ACC112 (cell line): ENCODE data around the gene R3HDM2.
"Not testable (repeated sequence)": the region's sequence is repeated elsewhere in the genome, so short reads cannot be mapped to it uniquely, and the experiment has no call there.

Source experiments
- H2AFZ ChIP-seq: fragments of 200-600 bp; sonication (generic); one replicate; pipeline ENCODE4 v1.6.0; 2017; ENCODE audit warnings: antibody characterized with exemption, low read length; ENCODE audit not compliant: unreplicated experiment
- H3K27ac ChIP-seq: fragments of 200-600 bp; sonication (generic); 2 replicates; pipeline ENCODE4 v1.5.1; 2014; ENCODE audit warnings: low read depth, mild to moderate bottlenecking, antibody characterized with exemption, low read length, moderate library complexity
- H3K27me3 ChIP-seq: fragments of 200-600 bp; sonication (generic); 2 replicates; pipeline ENCODE4 v1.6.1; 2014; ENCODE audit warnings: mild to moderate bottlenecking, antibody characterized with exemption, low read length, moderate library complexity, mixed read lengths; ENCODE audit not compliant: insufficient read depth
- H3K36me3 ChIP-seq: fragments of 200-600 bp; sonication (generic); 2 replicates; pipeline ENCODE4 v1.6.1; 2016; ENCODE audit warnings: mild to moderate bottlenecking, antibody characterized with exemption, low read length, moderate library complexity, mixed read lengths; ENCODE audit not compliant: insufficient read depth
- H3K4me1 ChIP-seq: fragments of 200-600 bp; sonication (generic); one replicate; pipeline ENCODE4 v1.6.1; 2016; ENCODE audit warnings: low read length, mixed read lengths; ENCODE audit not compliant: insufficient read depth, unreplicated experiment, control insufficient read depth
- H3K4me3 ChIP-seq: fragments of 200-600 bp; sonication (generic); 2 replicates; pipeline ENCODE4 v1.5.1; 2014; ENCODE audit warnings: mild to moderate bottlenecking, low read depth, low read length
- H3K79me2 ChIP-seq: fragments of 200-600 bp; sonication (generic); one replicate; pipeline ENCODE4 v1.6.0; 2016; ENCODE audit warnings: low read length; ENCODE audit not compliant: control insufficient read depth, unreplicated experiment, insufficient read depth

Gene R3HDM2

GRCh38 chr12:57450057-57450456, 19.2 kb upstream of the R3HDM2 start:
- peaks cover 9% of the 10 kb centered on the region for H3K4me1 ChIP-seq
- no peak overlapping the region for H2AFZ ChIP-seq
- H3K27ac ChIP-seq: no peak overlapping the region
- H3K27me3 ChIP-seq: no peaks in the 10 kb centered on the region
- no peak overlapping the region for H3K4me3 ChIP-seq
- no peaks in the 10 kb centered on the region for H3K36me3 ChIP-seq
- no peaks in the 10 kb centered on the region for H3K79me2 ChIP-seq

DNA sequence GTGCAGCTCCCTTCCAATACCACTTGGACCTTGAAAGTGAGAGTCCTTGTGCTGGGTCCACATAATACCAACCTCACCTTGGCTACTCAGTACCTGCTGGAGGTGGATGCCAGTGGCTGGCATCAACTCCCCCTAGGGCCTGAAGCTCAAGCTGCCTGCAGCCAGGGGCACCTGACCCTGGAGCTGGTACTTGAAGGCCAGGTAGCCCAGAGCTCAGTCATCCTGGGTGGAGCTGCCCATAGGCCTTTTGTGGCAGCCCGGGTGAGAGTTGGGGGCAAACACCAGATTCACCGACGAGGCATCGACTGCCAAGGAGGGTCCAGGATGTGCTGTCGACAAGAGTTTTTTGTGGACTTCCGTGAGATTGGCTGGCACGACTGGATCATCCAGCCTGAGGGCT, 18.5 kb upstream of the R3HDM2 start:
- Histone ChIP-seq H3K36me3 (no peaks in the 10 kb centered on the region), H3K27me3 (no peaks in the 10 kb centered on the region), H3K79me2 (no peaks in the 10 kb centered on the region), H3K4me3 (no peak overlapping the region), H3K4me1 (peaks cover 6% of the 10 kb centered on the region), H2AFZ (no peak overlapping the region), H3K27ac (no peak overlapping the region)

DNA sequence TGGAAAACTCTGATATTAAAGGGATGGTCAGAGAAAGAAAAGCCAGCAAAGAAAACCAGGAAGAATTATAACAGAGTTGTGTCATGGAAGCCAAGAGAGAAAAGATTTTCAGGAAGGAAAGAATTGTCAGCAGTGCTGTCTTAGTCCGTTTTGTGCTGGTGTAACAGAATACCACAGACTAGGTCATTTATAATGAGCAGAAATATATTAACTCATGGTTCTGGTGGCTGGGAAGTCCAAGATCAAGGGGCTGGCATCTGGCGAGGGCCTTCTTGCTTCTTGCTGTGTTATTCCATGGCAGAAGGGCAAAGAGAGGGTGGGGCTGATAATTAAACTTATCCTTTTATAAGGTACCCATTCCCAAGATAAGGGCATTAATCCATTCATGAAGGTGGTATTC, 17.8 kb upstream of the R3HDM2 start:
- Histone ChIP-seq H3K36me3 (no peaks in the 10 kb centered on the region), H2AFZ (no peak overlapping the region), H3K4me3 (no peak overlapping the region), H3K27me3 (no peaks in the 10 kb centered on the region), H3K27ac (no peak overlapping the region), H3K4me1 (peaks cover 6% of the 10 kb centered on the region), H3K79me2 (no peaks in the 10 kb centered on the region)

GRCh38 chr12:57446292-57446960, 15.6 kb upstream of the R3HDM2 start:
- no peaks in the 10 kb centered on the region for H3K79me2 ChIP-seq
- no peak overlapping the region for H3K4me3 ChIP-seq
- no peaks in the 10 kb centered on the region for H3K4me1 ChIP-seq
- H3K27me3 ChIP-seq: no peaks in the 10 kb centered on the region
- H3K36me3 ChIP-seq: no peaks in the 10 kb centered on the region
- no peak overlapping the region for H3K27ac ChIP-seq
- no peak overlapping the region for H2AFZ ChIP-seq

GRCh38 chr12:57444744-57445143, 13.9 kb upstream of the R3HDM2 start:
- H3K27me3 ChIP-seq: no peaks in the 10 kb centered on the region
- H3K4me1 ChIP-seq: no peaks in the 10 kb centered on the region
- H3K36me3 ChIP-seq: no peaks in the 10 kb centered on the region
- no peak overlapping the region for H2AFZ ChIP-seq
- no peaks in the 10 kb centered on the region for H3K79me2 ChIP-seq
- H3K4me3 ChIP-seq: no peak overlapping the region
- no peak overlapping the region for H3K27ac ChIP-seq

GRCh38 chr12:57444337-57444736, 13.5 kb upstream of the R3HDM2 start:
- H3K4me1 ChIP-seq, H2AFZ ChIP-seq, H3K4me3 ChIP-seq, H3K27me3 ChIP-seq, H3K79me2 ChIP-seq, H3K36me3 ChIP-seq, H3K27ac ChIP-seq: not testable (repeated sequence)

GRCh38 chr12:57441846-57442427, 11.1 kb upstream of the R3HDM2 start:
- no peaks in the 10 kb centered on the region for H3K36me3 ChIP-seq
- H3K27ac ChIP-seq: no peak overlapping the region
- H3K79me2 ChIP-seq: no peaks in the 10 kb centered on the region
- no peak overlapping the region for H2AFZ ChIP-seq
- H3K4me3 ChIP-seq: no peak overlapping the region
- H3K4me1 ChIP-seq: no peaks in the 10 kb centered on the region
- H3K27me3 ChIP-seq: no peaks in the 10 kb centered on the region

- not testable (repeated sequence) for H3K27me3 ChIP-seq, H2AFZ ChIP-seq, H3K27ac ChIP-seq, H3K4me1 ChIP-seq, H3K4me3 ChIP-seq, H3K36me3 ChIP-seq, H3K79me2 ChIP-seq
These were observed 10.6 kb upstream of the R3HDM2 start for GRCh38 chr12:57441393-57441792.

DNA sequence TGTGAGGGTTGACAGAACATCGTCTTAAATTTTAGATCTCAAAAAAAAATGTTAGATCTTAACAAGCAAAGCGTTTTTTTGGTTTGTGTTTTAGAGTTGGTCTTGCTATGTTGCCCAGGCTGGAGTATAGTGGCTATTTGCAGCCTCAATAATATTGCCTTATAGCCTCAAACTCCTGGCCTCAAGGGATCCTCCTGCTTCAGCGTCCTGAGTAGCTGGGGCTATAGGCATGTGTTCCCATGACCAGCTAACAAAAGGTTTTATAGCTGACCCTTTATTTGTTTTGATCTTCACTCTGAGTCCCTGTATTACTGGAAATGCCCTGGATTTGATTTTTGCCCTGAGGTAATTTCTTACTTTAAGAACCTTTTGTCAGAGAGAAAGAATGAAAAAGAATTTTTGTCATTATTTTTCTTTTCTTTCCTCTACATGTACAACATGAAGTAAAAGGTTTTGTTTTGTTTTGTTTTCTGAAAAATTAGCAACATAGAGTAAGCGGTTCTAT, 9.0 kb upstream of the R3HDM2 start:
- Histone ChIP-seq H3K4me1 (no peaks in the 10 kb centered on the region), H3K27ac (no peak overlapping the region), H3K4me3 (no peak overlapping the region), H3K27me3 (no peaks in the 10 kb centered on the region), H3K36me3 (no peaks in the 10 kb centered on the region), H3K79me2 (no peaks in the 10 kb centered on the region), H2AFZ (no peak overlapping the region)

DNA sequence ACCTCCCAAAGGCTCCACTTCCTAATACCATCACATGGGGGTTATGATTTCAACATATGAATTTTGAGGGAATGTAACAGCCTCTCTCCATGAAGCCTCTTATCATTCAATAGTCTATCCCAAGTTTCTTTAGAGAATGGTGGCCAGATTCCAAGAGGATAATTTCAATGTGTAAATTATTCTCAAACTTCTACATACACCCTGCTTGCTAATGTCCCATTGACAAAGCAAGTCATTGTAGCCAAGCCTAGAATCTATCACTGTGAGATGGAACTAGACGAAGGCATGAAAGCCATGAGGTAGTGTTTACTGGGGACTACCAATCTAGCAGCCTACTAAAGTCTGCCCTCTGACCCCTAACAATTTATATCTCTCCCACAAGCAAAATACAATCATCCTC, 7.6 kb upstream of the R3HDM2 start:
- Histone ChIP-seq H3K4me3 (no peak overlapping the region), H3K79me2 (no peaks in the 10 kb centered on the region), H3K36me3 (no peaks in the 10 kb centered on the region), H3K27ac (no peak overlapping the region), H3K4me1 (no peaks in the 10 kb centered on the region), H3K27me3 (no peaks in the 10 kb centered on the region), H2AFZ (no peak overlapping the region)

GRCh38 chr12:57435293-57435692, 4.5 kb upstream of the R3HDM2 start:
- no peaks in the 10 kb centered on the region for H3K27me3 ChIP-seq
- H3K4me3 ChIP-seq: no peak overlapping the region
- H3K36me3 ChIP-seq: no peaks in the 10 kb centered on the region
- peaks cover 5% of the 10 kb centered on the region for H3K4me1 ChIP-seq
- H3K27ac ChIP-seq: no peak overlapping the region
- H3K79me2 ChIP-seq: peaks cover under 1% of the 10 kb centered on the region
- H2AFZ ChIP-seq: no peak overlapping the region
